ENCODE results near the gene CPXM2.

The CPXM2 gene

GRCh38 chr10:123774132-123774742 is 117.4 kb downstream of the CPXM2 start:
- no peak for DNase-seq

GRCh38 chr10:123772645-123773508 is 118.7 kb downstream of the CPXM2 start:
- no peak for DNase-seq

- no peak for DNase-seq
Measured at GRCh38 chr10:123771877-123772644, 119.5 kb downstream of the CPXM2 start.

GRCh38 chr10:123769647-123770046 is 122.0 kb downstream of the CPXM2 start:
- DNase-seq = no peak

GRCh38 chr10:123766761-123767160 is 124.8 kb downstream of the CPXM2 start:
- no peak for DNase-seq

GRCh38 chr10:123766012-123766411 is 125.6 kb downstream of the CPXM2 start:
- no peak for DNase-seq

GRCh38 chr10:123761666-123762230 is 129.9 kb downstream of the CPXM2 start:
- DNase-seq = no peak

- no peak for DNase-seq
Measured at GRCh38 chr10:123761038-123761428, 130.6 kb downstream of the CPXM2 start.

GRCh38 chr10:123760356-123761037 is 131.1 kb downstream of the CPXM2 start:
- no peak for DNase-seq

GRCh38 chr10:123759501-123760031 is 132.0 kb downstream of the CPXM2 start:
- DNase-seq = no peak

GRCh38 chr10:123759041-123759440 is 132.6 kb downstream of the CPXM2 start:
- no peak for DNase-seq

- DNase-seq = no peak
Measured at GRCh38 chr10:123757853-123758252, 133.8 kb downstream of the CPXM2 start.

- no peak for DNase-seq
Measured at GRCh38 chr10:123755061-123755460, 136.5 kb downstream of the CPXM2 start.

GRCh38 chr10:123754123-123754522 is 137.5 kb downstream of the CPXM2 start:
- no peak for DNase-seq

GRCh38 chr10:123751342-123752134 is 140.1 kb downstream of the CPXM2 start:
- no peak for DNase-seq

- DNase-seq = no peak
Measured at GRCh38 chr10:123750901-123751300, 140.7 kb downstream of the CPXM2 start.

GRCh38 chr10:123748711-123749110 is 142.9 kb downstream of the CPXM2 start:
- DNase-seq = no peak

GRCh38 chr10:123747426-123747825 is 144.2 kb downstream of the CPXM2 start:
- no peak for DNase-seq

GRCh38 chr10:123746942-123747341 is 144.7 kb downstream of the CPXM2 start:
- no peak for DNase-seq

GRCh38 chr10:123746520-123746919 is 145.1 kb downstream of the CPXM2 start:
- DNase-seq = no peak
